Lung microvascular endothelial cell (primary cell): ENCODE measurements around the gene ANKRA2. TPM values are rescaled to one million over a fixed set of nuclear protein-coding genes. Genes with fewer than 3 reads are reported as not detected.

Experiments
- DNase-seq, 2 donors: peaks; one replicate each; pipeline versions ENCODE4 v3.0.0 to v3.0.0-alpha.2; 2010; ENCODE audit warnings: low read depth in 2 of 2
- total RNA-seq: library from RNA; depleted of rRNA; stranded (reverse); fragments of >200 nt; gene quantifications from 2 replicates; pipeline ENCODE4 v1.2.1, GENCODE V29; 2014

Gene ANKRA2
- total RNA-seq, 1 donor from 2014 or later = 11.3 TPM

DNA sequence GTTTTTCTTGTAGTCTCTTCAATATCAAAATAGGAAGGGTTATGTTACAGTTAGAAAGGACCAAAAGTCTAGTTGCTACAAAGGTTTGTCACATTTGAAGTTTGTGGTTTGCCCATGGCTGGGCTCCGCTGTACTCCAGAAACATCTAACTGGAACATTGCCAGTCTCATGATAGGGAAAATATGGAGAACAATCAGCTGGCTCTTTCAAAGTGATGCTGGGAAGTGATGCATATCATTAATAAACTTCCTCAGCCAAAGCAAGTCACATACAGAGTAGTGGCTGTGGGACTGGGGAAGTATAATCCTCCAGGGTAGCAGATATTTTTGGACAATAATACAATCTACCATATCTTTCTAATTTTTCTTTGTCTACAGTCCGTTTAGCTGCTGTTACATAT is 58.4 kb downstream of the ANKRA2 start:
- peak; percentile 76 to 81 for DNase-seq

DNA sequence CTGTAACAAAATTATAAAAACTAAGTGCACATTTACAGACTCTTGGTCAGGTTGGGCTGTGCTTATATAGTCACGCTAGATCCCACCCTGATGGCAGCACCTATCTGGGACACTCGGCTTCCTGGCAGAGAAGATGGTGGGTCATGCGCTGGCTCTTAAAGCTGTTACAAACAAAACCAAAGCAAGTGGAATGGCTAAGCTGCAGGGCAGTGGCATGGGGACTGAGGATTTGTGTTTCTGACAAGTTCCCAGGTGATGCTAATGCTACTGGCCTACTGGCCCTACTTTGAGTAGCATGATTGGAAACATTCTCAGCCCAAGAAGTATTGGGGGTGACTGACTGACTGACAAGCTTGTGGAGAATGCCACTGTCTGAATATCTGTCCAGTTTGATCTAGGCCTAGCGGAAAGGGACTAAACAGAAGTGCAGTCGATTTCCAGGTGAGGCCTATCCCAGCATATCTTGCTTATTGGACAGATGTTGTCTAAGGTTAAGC is 58.9 kb downstream of the ANKRA2 start:
- DNase-seq = no peak

Other genes with a start within 250 kb of the ANKRA2 start
- 0.22 TPM in 1 of 2 replicates, not detected in the other for gene FOXD1, start 116.9 kb downstream of the ANKRA2 start, total RNA-seq
- gene BTF3, start 67.2 kb downstream of the ANKRA2 start, total RNA-seq = 193 and 250 TPM in 2 replicates
- 10.2 and 14.1 TPM in 2 replicates for gene UTP15, start 104 bp upstream of the ANKRA2 start, total RNA-seq
- gene ARHGEF28, start 60.6 kb upstream of the ANKRA2 start, total RNA-seq = 49.3 and 83.1 TPM in 2 replicates